Caco-2 (cell line): ENCODE results near the gene TFIP11. TPM values are rescaled to one million over a fixed set of nuclear protein-coding genes. Genes with fewer than 3 reads are reported as not detected.

Experiments
- BruUV-seq: library from RNA; stranded (reverse); fragments of 400-500 nt; replicated peaks from 2 replicates; lab custom pipeline; 2021; lab: Mats Ljungman, UMichigan
- CTCF ChIA-PET: fragments of 300-600 bp; sonication (Branson Sonifier 250); formaldehyde crosslinking; loops from one replicate; lab custom pipeline; 2022; ENCODE audit warnings: antibody characterized with exemption; lab: Charles Lee
- POLR2A ChIA-PET: fragments of 300-600 bp; sonication (Branson Sonifier 250); formaldehyde crosslinking; loops from one replicate; lab custom pipeline; 2022; ENCODE audit warnings: antibody characterized with exemption; lab: Charles Lee
- DNase-seq, 2 experiments: peaks; one replicate each; pipeline versions ENCODE4 v3.0.0 to v3.0.0-alpha.2; 2020 to 2022
- H3K27me3 ChIP-seq: replicated peaks from 2 replicates; pipeline ENCODE4 v1.6.0; 2011; ENCODE audit warnings: low read length; ENCODE audit not compliant: control insufficient read depth, insufficient read depth
- H3K36me3 ChIP-seq: 2 replicates; pipeline ENCODE4 v1.5.1; 2011; ENCODE audit warnings: low read length; ENCODE audit not compliant: control insufficient read depth, insufficient read depth
- H3K4me1 ChIP-seq: fragments of 250-450 bp; sonication (Bioruptor Pico); 2 replicates; pipeline ENCODE4 v1.5.1; 2020; ENCODE audit warnings: mild to moderate bottlenecking
- H3K4me3 ChIP-seq: 2 replicates; pipeline ENCODE4 v1.5.1; 2011; ENCODE audit warnings: low read depth, mild to moderate bottlenecking, control low read depth, low read length
- H3K9me3 ChIP-seq: fragments of 250-450 bp; sonication (Bioruptor Pico); 2 replicates; pipeline ENCODE4 v1.5.1; 2020; ENCODE audit warnings: mild to moderate bottlenecking, moderate library complexity
- H3K27ac Mint-ChIP-seq: one replicate; pipeline ENCODE4 v1.8.0; 2022; ENCODE audit warnings: mixed read lengths; ENCODE audit not compliant: unreplicated experiment
- H3K27me3 Mint-ChIP-seq: one replicate; pipeline ENCODE4 v1.8.0; 2022; ENCODE audit warnings: mixed read lengths; ENCODE audit not compliant: insufficient read depth, unreplicated experiment
- H3K36me3 Mint-ChIP-seq: one replicate; pipeline ENCODE4 v1.8.0; 2022; ENCODE audit warnings: mild to moderate bottlenecking, mixed read lengths; ENCODE audit not compliant: insufficient read depth, unreplicated experiment
- H3K4me1 Mint-ChIP-seq: one replicate; pipeline ENCODE4 v1.8.0; 2022; ENCODE audit warnings: low read depth, mixed read lengths; ENCODE audit not compliant: unreplicated experiment
- H3K4me3 Mint-ChIP-seq: one replicate; pipeline ENCODE4 v1.8.0; 2022; ENCODE audit warnings: mild to moderate bottlenecking, moderate library complexity, mixed read lengths; ENCODE audit not compliant: unreplicated experiment
- H3K9me3 Mint-ChIP-seq: one replicate; pipeline ENCODE4 v1.8.0; 2022; ENCODE audit warnings: mixed read lengths; ENCODE audit not compliant: unreplicated experiment
- intact Hi-C: fragments of 100-400 bp; cut with micrococcal nuclease; formaldehyde crosslinking; loops from one replicate; pipeline ENCODE4 v1.10.0; 2022; ENCODE audit not compliant: unreplicated experiment
- total RNA-seq: library from RNA; stranded (reverse); gene quantifications from 2 replicates; pipeline ENCODE4 v1.2.3, GENCODE V29; 2022
- TF ChIP-seq, protein P1 (sequence below), 2 experiments: fragments of 200-600 bp in 1 of 2; IDR thresholded peaks; 1 replicate in 1 of 2; 2 replicates in 1 of 2; pipeline versions ENCODE4 v1.5.1 to v1.8.0; 2011 to 2022; ENCODE audit warnings: antibody characterized with exemption in 1 of 2, control low read depth in 1 of 2, inconsistent platforms in 1 of 2, low read depth in 1 of 2, low read length in 1 of 2, mild to moderate bottlenecking in 1 of 2, moderate library complexity in 1 of 2; ENCODE audit not compliant: insufficient read depth in 1 of 2, severe bottlenecking in 1 of 2, unreplicated experiment in 1 of 2

The TFIP11 gene
- total RNA-seq, 1 experiment from 2014 or later, result 27.7 TPM

DNA sequence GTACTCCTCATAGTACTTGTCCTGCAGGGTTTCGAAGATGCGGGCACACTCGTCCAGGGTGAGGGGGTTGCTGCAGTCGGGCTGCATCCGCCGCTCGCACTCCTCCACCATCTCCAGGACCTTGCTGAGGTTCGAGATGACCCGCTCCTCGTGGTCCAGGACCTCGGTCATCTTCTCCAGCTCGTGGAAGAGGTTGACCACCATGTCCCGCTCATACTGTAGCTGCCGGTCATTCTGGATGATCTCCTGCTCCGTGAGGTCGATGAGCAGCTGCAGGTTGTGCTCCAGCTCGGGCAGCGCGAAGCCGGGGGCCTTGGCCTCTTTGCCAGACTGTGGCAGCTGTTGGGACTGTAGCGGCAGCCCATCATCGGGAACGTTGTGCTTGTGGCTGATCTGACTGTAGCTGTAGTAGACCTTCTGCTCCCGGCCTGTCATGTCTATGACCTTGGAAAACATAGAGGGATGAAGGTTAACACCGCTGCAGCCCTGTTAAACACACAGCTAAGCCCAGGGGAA is 13.0 kb downstream of the TFIP11 start:
- H3K4me1 Mint-ChIP-seq, result no peaks in the 10 kb centered on the region
- Histone ChIP-seq H3K27me3 (no peaks in the 10 kb centered on the region), H3K9me3 (no peaks in the 10 kb centered on the region), H3K4me1 (no peaks in the 10 kb centered on the region), H3K36me3 (peaks cover 2% of the 10 kb centered on the region; the same call in 1 of the 2 replicates), H3K4me3 (no peak overlapping the region)
- ChIA-PET POLR2A (no interaction called here), CTCF (no interaction called here)
- H3K9me3 Mint-ChIP-seq, result no peaks in the 10 kb centered on the region
- no peak overlapping the region for H3K27ac Mint-ChIP-seq
- no peak overlapping the region for H3K4me3 Mint-ChIP-seq
- no peak for DNase-seq
- TF ChIP-seq, protein P1, sequence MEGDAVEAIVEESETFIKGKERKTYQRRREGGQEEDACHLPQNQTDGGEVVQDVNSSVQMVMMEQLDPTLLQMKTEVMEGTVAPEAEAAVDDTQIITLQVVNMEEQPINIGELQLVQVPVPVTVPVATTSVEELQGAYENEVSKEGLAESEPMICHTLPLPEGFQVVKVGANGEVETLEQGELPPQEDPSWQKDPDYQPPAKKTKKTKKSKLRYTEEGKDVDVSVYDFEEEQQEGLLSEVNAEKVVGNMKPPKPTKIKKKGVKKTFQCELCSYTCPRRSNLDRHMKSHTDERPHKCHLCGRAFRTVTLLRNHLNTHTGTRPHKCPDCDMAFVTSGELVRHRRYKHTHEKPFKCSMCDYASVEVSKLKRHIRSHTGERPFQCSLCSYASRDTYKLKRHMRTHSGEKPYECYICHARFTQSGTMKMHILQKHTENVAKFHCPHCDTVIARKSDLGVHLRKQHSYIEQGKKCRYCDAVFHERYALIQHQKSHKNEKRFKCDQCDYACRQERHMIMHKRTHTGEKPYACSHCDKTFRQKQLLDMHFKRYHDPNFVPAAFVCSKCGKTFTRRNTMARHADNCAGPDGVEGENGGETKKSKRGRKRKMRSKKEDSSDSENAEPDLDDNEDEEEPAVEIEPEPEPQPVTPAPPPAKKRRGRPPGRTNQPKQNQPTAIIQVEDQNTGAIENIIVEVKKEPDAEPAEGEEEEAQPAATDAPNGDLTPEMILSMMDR (IDR thresholded peaks at IDR 0.05; ENCODE audit: insufficient read depth in 1 of 2, low read depth in 1 of 2, low read length in 1 of 2, severe bottlenecking in 1 of 2, unreplicated experiment in 1 of 2), result no peak
- intact Hi-C loops, result no loop called here
- H3K36me3 Mint-ChIP-seq, result peaks cover 88% of the 10 kb centered on the region
- BruUV-seq, result no TSS peak
- no peaks in the 10 kb centered on the region for H3K27me3 Mint-ChIP-seq

DNA sequence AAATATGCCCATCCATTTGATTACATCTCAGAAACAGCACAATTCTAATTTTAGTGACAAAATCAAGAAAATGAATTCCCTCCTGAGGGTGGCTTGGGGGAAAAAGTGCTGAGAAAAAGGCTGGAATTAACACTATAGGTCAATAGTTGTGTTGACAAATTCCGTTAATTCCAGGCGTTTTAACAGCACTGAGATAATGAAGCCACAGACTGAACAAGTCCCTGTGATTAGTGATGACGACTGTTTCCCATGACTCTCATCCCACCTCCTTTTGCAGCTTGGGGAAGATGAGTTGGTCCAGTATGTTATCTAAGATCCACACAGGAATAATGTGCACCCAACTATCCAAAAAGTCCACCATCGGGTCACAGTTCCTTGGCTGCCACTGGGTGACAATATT is 15.8 kb downstream of the TFIP11 start:
- DNase-seq, result no peak
- Mint-ChIP-seq H3K36me3 (peaks cover 83% of the 10 kb centered on the region), H3K4me1 (no peaks in the 10 kb centered on the region), H3K9me3 (no peaks in the 10 kb centered on the region), H3K4me3 (no peak overlapping the region), H3K27me3 (no peaks in the 10 kb centered on the region), H3K27ac (no peak overlapping the region)
- POLR2A ChIA-PET, result no interaction called here
- Histone ChIP-seq H3K27me3 (no peaks in the 10 kb centered on the region), H3K4me1 (no peaks in the 10 kb centered on the region), H3K36me3 (no peaks in the 10 kb centered on the region; the same call in 1 of the 2 replicates), H3K9me3 (no peaks in the 10 kb centered on the region), H3K4me3 (no peak overlapping the region)
- TF ChIP-seq, protein P1 (IDR thresholded peaks at IDR 0.05; ENCODE audit: insufficient read depth in 1 of 2, low read depth in 1 of 2, low read length in 1 of 2, severe bottlenecking in 1 of 2, unreplicated experiment in 1 of 2), result no peak
- intact Hi-C loops, result no loop called here
- no TSS peak for BruUV-seq
- CTCF ChIA-PET, result interaction anchor here (1.0 kb wide), 1 partner anchor 180 kb away, joined by 3 read pairs; no protein-coding TSS in a partner anchor

- Histone ChIP-seq H3K27me3 (no peaks in the 10 kb centered on the region), H3K4me1 (no peaks in the 10 kb centered on the region), H3K9me3 (no peaks in the 10 kb centered on the region), H3K36me3 (no peaks in the 10 kb centered on the region; the same call in 1 of the 2 replicates), H3K4me3 (no peak overlapping the region)
- CTCF ChIA-PET, result no interaction called here
- H3K27ac Mint-ChIP-seq, result no peak overlapping the region
- H3K9me3 Mint-ChIP-seq, result no peaks in the 10 kb centered on the region
- POLR2A ChIA-PET, result no interaction called here
- intact Hi-C loops, result no loop called here
- TF ChIP-seq, protein P1 (IDR thresholded peaks at IDR 0.05; ENCODE audit: insufficient read depth in 1 of 2, low read depth in 1 of 2, low read length in 1 of 2, severe bottlenecking in 1 of 2, unreplicated experiment in 1 of 2), result no peak
- peaks cover 86% of the 10 kb centered on the region for H3K36me3 Mint-ChIP-seq
- BruUV-seq, result no TSS peak
- no peak for DNase-seq
- H3K4me1 Mint-ChIP-seq, result no peaks in the 10 kb centered on the region
- no peaks in the 10 kb centered on the region for H3K27me3 Mint-ChIP-seq
- H3K4me3 Mint-ChIP-seq, result no peak overlapping the region
These were observed 17.8 kb downstream of the TFIP11 start for GRCh38 chr22:26494506-26494905.
